K562 treated with DMSO at 1 percent for 24 hours (cell line): ENCODE measurements around the gene KCTD3. TPM values are rescaled to one million over a fixed set of nuclear protein-coding genes. Genes with fewer than 3 reads are reported as not detected.

Experiments
- total RNA-seq: library from RNA; unstranded; fragments of 300-600 nt; gene quantifications from 2 replicates; pipeline ENCODE4 v1.2.3, GENCODE V29; 2022; ENCODE audit warnings: low read depth; ENCODE audit not compliant: insufficient read depth

KCTD3 gene
- 17.4 and 20.2 TPM in 2 replicates for total RNA-seq

DNA sequence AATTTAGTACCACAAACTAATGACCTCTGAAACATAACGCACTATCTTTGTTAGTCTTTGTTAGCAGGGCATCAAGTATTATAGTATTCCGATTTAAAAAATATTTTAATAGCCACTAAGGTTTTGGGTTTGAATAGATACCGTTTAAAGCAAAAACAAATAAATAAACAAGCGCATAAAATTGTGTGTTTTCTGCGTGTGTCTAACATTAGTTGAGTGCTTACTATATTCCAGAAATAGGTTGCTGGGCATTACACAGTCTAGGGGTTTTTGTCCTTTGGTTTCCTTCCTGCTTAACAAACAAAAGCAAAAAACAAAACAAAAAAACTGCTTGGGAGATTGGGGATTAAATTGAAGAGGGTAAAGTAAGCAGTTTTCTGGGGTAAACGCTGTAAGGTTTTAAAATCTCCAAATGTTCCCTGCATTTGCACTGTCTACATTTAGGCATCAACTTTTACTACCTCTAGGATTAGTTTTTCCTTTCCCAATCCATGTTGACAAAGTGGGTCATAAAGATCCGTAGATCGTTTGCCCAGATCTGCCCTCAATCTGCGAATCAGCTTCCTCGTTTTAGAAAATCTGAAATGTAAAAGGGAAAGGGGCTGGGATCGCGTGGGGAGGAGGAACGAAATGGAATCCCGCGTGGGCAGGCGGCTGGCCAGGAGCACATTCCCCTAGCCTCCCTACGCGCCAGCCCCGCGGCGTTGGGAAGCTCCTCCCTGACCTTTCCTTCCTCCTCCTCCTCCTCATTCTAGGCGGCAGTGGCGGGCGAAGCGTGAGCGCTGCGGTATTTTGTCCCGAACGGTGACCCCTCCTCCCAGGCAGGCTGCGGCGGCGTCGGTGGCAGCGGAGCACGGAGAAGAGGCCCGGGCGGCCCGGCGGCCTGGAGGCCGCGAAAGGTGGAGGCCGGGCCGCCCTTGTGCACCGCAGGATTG, at the start of gene KCTD3:
KCTD3 (plus strand) TSS at position 749 of the 935 bp plus-strand sequence. CDS start 382 bp downstream, outside the sequence.

